GM13977 (cell line): ENCODE results near the gene SPATS2.

Source experiments
- DNase-seq: peaks from one replicate; pipeline ENCODE4 v3.0.0; 2012; ENCODE audit warnings: low spot score
- in situ Hi-C: fragments of 300-500 bp; cut with MboI; formaldehyde crosslinking; loops from one replicate; pipeline ENCODE4 v1.12.0; 2022; ENCODE audit warnings: low sequenced_read_pairs, low pct_unique_long_range_greater_than_20kb, mixed read lengths, inconsistent platforms; ENCODE audit not compliant: unreplicated experiment
- TF ChIP-seq, protein P1 (sequence below): IDR thresholded peaks from 2 replicates; pipeline ENCODE4 v1.5.1; 2012; ENCODE audit warnings: mild to moderate bottlenecking, control low read depth; ENCODE audit not compliant: insufficient read depth; ENCODE audit errors: extremely low read depth, missing control alignments

The SPATS2 gene

DNA sequence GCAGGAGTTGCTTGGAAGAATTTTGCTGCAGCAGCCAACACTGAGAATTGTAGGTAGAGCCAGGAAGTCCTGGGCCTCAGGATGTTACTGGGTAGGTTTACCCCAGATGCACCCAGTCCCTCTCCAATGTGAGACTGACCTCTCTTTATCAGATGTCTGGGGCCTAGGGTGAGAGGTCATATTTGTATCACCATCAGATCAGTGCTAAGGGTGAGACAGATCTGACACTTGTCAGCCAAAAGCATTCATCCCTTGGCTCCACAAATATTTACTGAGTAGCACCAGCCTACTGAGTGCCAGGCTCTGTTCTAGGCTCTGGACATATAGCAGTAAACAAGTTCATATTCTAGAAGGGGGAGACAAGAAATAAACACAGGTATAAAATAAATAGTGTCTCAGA lies 39.9 kb upstream of the SPATS2 start:
- DNase-seq = no peak
- in situ Hi-C loops = no loop called here
- TF ChIP-seq, protein P1, sequence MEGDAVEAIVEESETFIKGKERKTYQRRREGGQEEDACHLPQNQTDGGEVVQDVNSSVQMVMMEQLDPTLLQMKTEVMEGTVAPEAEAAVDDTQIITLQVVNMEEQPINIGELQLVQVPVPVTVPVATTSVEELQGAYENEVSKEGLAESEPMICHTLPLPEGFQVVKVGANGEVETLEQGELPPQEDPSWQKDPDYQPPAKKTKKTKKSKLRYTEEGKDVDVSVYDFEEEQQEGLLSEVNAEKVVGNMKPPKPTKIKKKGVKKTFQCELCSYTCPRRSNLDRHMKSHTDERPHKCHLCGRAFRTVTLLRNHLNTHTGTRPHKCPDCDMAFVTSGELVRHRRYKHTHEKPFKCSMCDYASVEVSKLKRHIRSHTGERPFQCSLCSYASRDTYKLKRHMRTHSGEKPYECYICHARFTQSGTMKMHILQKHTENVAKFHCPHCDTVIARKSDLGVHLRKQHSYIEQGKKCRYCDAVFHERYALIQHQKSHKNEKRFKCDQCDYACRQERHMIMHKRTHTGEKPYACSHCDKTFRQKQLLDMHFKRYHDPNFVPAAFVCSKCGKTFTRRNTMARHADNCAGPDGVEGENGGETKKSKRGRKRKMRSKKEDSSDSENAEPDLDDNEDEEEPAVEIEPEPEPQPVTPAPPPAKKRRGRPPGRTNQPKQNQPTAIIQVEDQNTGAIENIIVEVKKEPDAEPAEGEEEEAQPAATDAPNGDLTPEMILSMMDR = no peak

DNA sequence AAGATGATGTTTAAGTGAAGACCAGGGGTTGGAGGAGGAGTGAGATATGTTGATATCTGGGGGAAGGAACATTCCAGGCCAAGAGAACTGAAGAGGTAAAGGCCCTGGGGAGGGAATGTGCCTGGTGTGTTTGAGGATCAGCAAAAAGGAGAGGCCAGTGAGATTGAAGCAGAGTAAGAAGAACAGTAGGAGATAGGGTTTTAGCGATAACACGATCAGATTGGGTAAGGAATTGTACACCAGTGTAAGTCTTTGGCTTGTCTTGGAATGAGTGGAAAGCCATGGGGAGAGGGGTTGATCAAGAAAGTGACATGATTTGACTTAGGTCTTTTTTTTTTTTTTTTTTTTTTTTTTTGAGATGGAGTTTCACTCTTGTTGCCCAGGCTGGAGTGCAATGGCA lies 39.4 kb upstream of the SPATS2 start:
- TF ChIP-seq, protein P1 = no peak
- in situ Hi-C loops = no loop called here
- DNase-seq = no peak

DNA sequence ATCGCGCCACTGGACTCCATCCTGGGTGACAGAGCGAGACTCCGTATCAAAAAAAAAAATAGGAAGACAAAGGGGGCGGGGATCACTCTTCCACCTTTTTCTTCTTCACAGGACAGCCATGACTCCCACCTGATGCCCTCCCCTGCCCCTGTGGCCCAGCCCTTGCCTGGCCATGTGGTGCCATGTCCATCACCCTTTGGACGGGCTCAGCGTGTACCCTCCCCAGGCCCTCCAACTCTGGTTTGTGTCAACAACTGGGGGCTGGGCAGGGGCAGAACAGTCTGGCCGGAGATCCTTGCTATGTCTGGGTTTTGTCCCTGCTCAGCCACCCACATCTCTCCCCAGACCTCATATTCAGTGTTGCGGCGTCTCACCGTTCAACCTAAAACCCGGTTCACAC lies 38.4 kb upstream of the SPATS2 start:
- in situ Hi-C loops = no loop called here
- no peak for DNase-seq
- TF ChIP-seq, protein P1 = no peak

DNA sequence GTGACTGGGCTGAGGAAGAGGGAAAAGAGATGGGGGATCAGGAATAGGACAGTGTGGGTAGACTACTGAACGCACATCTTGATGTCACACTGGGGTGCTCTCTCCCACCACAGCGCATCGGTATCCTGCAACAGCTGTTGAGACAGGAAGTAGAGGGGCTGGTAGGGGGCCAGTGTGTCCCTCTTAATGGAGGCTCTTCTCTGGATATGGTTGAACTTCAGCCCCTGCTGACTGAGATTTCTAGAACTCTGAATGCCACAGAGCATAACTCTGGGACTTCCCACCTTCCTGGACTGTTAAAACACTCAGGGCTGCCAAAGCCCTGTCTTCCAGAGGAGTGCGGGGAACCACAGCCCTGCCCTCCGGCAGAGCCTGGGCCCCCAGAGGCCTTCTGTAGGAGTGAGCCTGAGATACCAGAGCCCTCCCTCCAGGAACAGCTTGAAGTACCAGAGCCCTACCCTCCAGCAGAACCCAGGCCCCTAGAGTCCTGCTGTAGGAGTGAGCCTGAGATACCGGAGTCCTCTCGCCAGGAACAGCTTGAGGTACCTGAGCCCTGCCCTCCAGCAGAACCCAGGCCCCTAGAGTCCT lies 37.1 kb upstream of the SPATS2 start:
- no peak for DNase-seq
- TF ChIP-seq, protein P1 = no peak
- in situ Hi-C loops = no loop called here

DNA sequence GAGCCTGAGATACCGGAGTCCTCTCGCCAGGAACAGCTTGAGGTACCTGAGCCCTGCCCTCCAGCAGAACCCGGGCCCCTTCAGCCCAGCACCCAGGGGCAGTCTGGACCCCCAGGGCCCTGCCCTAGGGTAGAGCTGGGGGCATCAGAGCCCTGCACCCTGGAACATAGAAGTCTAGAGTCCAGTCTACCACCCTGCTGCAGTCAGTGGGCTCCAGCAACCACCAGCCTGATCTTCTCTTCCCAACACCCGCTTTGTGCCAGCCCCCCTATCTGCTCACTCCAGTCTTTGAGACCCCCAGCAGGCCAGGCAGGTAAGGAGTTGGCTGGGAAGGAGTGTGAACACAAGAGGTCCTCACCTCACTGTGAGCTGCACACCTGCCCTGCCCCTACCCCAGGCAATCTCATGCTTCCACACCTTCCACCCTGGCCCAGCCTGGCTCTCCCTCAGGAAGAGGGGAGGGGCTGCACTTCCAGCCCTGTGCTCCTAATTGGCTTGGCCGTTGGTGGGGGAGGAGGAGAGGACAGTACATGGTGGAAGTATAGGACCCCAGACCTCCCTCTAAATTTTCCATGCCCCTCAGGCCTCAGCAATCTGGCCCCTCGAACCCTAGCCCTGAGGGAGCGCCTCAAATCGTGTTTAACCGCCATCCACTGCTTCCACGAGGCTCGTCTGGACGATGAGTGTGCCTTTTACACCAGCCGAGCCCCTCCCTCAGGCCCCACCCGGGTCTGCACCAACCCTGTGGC lies 36.5 kb upstream of the SPATS2 start:
- DNase-seq = no peak
- in situ Hi-C loops = no loop called here
- TF ChIP-seq, protein P1 = no peak

DNA sequence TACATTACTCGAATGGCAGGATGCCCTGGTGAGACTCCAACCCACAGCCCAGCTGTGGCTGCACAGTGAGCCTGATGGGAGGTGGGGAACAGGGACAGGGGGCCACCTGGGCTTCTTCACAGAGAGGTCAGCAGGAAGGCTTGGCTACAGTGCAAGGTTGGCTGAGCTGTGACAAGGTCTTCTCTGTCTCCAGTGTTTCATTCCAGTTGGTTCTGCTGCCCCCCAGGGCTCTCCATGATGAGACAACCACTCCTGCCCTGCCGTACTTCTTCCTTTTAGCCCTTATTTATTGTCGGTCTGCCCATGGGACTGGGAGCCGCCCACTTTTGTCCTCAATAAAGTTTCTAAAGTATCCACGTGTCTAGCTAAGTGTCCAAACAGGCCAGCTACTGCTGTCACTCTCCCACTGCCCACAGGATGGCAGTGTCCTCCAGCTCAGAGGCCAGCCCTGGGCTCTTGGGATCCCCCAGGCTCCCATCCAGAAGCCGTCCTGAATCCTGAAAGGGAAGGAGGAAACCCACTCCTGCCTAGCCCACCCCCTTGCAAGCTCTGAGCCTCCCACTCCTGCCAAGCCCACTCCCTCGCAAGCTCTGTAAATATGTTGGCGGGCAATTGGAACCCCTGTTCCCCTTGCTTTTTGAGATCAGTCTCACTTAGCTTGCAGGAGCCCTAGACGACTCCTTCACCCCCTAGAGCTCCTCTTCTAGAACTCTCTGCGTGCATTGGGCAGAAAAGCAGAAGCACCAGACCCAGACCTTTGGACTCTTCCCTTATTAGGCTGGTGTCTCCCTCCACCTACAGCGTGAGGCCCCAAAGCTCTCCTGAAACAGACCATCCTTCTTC lies 35.7 kb upstream of the SPATS2 start:
- in situ Hi-C loops = no loop called here
- no peak for DNase-seq
- TF ChIP-seq, protein P1 = peak; percentile 77
